GM19438 (cell line): ENCODE results near the gene KDM6B.
A peak's percentile ranks its signal among the peaks of the same experiment; 100 is the strongest.
"Not testable (repeated sequence)": the region's sequence is repeated elsewhere in the genome, so short reads cannot be mapped to it uniquely, and the experiment has no call there.

Source experiments
- ATAC-seq: cut with Tn5 transposase; IDR thresholded peaks from one replicate; pipeline ENCODE4 v1.9.1; 2021; ENCODE audit warnings: low read depth; ENCODE audit not compliant: unreplicated experiment

KDM6B gene, protein sequence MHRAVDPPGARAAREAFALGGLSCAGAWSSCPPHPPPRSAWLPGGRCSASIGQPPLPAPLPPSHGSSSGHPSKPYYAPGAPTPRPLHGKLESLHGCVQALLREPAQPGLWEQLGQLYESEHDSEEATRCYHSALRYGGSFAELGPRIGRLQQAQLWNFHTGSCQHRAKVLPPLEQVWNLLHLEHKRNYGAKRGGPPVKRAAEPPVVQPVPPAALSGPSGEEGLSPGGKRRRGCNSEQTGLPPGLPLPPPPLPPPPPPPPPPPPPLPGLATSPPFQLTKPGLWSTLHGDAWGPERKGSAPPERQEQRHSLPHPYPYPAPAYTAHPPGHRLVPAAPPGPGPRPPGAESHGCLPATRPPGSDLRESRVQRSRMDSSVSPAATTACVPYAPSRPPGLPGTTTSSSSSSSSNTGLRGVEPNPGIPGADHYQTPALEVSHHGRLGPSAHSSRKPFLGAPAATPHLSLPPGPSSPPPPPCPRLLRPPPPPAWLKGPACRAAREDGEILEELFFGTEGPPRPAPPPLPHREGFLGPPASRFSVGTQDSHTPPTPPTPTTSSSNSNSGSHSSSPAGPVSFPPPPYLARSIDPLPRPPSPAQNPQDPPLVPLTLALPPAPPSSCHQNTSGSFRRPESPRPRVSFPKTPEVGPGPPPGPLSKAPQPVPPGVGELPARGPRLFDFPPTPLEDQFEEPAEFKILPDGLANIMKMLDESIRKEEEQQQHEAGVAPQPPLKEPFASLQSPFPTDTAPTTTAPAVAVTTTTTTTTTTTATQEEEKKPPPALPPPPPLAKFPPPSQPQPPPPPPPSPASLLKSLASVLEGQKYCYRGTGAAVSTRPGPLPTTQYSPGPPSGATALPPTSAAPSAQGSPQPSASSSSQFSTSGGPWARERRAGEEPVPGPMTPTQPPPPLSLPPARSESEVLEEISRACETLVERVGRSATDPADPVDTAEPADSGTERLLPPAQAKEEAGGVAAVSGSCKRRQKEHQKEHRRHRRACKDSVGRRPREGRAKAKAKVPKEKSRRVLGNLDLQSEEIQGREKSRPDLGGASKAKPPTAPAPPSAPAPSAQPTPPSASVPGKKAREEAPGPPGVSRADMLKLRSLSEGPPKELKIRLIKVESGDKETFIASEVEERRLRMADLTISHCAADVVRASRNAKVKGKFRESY (N-terminal part only)

DNA sequence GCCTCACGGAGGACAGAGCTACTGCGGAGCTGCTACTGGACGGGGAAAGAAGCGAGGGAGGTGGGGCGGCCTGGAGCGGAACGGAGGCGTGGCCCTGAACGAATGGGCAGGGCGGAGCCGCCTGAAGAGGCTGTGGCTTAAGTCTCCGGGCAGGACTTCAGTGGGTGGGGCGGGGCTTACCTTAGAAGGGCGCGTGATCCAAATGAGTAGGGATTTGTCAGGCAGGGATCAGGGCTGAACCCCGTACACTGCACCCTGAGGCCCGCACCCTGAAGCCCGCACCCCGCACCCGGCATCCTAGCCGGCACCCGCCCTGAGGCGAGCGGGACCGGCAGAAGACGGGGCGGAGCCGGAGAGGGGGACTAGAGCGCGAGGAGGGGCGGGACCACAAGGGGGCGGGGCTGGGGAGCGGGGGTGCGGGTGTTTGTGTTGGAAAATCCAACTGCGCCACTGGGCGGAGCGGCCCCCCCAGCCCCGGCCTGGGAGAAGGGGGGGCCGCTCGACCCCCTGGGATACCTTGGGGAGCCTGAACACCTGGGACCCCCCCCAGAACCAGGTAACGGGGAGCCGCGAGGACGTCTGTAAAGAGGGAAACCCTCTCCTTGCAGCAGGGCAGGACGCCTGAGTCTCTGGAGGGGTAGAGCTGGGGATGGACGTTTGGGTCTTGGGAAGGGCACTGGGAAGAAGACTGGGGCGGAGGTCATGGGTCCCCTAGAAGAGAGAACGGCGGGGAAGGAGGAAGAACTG lies at the start of gene KDM6B:
Gene KDM6B, plus strand, starts transcription at position 423 of the 747 bp plus-strand sequence. CDS start 11,338 bp downstream, outside the sequence.
- peak; percentile 34 for ATAC-seq

DNA sequence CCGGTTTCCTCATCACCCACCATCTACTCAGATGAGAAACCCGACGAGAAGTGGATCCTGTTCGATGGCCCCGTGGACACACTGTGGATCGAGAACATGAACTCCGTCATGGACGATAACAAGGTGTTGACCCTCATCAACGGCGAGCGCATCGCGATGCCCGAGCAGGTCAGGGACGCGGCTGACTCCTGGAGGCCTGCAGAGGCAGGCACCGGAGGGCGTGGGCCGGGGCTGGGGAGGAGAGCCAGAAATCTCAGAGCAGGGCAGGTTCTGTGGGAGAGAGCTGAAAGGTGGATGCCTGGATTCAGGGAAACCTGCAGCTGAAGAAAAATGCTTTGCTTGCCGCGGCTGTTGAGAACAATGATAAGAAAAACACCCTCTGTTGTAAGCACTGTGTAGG lies 47.2 kb upstream of the KDM6B start:
- no peak for ATAC-seq

DNA sequence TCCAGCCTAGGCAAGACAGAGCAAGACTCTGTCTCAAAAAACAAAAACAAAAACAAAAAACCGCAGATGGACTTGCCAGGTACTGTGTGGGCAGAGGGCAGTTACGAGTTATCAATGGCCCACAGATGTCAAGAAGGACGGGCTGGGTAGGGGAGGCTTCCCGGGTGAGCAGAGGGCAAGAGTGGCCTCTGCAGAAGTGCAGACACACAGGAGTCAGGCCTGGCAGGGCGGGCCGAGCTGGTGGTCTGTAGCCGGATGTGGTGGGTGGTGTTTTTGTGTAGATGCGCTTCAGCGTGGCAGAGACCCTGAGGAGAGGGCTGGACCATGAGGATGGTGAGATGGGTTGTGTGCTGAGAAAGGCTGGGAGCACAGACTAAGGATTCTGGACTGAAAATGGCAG lies 44.9 kb upstream of the KDM6B start:
- no peak for ATAC-seq

DNA sequence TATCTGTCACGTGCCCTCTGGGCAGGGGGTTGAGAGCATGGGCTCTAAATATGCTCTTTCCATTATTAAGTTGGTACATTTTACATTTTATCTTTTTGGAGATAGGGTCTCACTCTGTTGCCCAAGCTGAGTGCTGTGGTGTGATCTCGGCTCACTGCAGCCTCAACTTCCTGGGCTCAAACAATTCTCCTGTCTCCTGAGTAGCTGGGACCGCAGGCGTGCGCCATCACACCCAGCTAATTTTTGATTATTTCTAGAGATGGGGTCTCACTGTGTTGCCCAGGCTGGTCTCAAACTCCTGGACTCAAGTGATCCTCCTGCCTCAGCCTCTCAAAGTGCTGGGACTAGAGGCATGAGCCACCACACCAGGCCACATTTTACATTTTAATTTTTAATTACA lies 43.9 kb upstream of the KDM6B start:
- no peak for ATAC-seq

DNA sequence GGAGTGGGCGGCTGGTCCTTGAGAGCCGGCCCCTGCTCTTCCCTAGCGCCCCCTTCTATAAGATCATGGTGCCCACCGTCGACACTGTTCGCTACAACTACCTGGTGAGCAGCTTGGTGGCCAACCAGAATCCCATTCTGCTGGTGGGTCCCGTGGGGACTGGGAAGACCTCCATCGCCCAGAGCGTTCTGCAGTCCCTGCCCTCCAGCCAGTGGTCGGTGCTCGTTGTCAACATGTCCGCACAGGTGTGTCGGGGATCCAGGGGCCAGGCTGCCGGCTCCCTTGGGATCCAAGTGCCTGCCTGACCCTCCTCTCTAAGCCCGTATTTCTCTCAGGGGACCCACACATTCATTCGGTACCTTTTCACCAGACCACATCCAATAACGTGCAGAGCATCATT lies 41.4 kb upstream of the KDM6B start:
- no peak for ATAC-seq

DNA sequence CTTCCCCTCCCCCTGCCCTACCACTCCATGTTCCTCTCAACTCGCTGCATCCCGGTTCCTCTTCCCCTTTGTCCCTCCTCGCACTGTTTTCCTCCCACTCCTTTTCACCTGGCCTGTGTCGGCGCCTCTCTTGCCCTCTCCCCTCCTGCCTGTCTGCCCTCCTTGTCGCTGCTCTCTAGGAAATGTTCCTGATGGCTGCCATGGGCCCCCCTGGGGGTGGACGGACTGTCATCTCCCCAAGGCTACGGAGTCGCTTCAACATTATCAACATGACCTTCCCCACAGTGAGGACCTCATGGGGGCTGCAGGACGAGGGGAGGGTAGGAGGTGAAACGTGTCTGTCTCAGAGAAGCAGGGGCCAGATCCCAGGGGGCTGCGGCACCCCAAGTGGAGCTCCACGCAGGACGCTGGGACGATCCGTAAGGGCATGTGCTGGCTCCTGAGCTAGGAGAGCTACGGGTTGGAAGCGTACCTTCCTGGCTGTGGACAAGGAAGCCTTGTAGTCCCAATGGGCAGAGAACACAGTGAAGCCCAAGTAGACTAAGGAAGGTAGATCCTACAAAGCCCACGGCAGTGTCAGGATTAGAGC lies 39.8 kb upstream of the KDM6B start:
- ATAC-seq: no peak

DNA sequence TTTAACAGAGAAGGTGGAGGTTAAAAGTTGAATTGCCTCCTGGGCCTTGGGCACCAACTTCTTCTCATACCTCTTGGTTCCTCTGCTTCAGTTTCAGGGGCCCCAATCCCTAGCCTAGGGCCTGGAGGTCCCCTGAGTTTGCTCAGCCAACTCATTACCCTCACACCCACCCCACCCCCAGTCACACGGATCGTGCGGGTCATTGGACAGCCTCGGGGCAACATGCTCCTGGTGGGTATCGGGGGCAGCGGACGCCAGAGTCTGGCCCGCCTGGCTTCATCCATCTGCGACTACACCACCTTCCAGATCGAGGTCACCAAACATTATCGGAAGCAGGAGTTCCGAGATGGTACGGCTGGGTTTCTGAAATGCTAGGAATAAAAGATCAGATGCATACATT lies 36.0 kb upstream of the KDM6B start:
- no peak for ATAC-seq

DNA sequence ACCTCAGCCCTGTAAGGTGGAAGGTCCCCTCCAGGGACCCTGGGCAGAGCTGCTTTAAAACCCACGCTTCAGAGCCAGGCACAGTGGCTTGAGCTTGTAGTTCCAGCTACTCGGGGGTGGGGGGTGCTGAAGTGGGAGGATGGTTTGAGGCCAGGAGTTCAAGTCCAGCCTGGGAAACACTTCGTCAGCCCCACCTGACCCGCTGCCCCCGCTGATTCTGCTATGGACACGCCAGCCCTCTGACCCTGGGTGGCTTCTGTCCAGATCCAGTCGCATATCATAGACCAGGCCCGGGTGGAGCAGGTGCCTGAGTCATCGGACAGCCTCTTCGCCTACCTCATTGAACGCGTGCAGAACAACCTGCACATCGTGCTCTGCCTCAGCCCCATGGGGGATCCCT lies 35.2 kb upstream of the KDM6B start:
- ATAC-seq: no peak

DNA sequence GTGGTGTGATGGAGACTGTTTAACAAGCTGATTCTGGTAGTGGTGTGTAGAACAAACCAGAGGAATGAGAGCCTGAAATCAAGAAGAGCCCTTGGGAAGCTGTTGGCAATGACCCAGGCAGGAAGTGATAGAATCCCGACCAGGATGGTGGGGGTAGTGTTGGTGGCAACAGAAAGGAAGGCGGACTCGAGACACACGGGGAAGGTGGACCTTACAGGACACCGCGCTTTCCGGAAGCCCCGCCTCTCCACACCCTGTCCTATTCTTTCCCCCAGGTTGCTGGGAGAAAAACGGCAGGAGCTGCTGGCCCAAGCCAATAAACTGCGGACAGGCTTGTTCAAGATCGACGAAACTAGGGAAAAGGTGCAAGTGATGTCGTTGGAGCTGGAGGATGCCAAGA lies 30.0 kb upstream of the KDM6B start:
- no peak for ATAC-seq

DNA sequence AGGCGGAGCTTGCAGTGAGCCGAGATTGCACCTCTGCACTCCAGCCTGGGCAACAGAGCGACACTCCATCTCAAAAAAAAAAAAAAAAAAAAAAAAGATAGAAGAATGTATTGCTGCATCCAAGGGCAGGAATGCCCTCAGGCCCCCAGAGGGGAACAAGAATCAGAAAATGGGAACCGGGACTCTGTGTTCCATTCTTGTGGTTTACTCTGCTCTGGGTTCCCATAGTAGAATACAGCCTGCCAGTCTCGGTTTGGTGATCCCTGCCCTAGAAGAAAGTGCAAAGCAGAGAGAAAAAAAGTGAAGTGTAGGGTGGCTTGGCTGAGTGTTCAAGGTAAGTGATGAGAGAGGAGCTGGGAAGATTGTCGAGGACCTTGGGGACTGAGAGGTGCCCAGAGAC lies 27.4 kb upstream of the KDM6B start:
- no peak for ATAC-seq

DNA sequence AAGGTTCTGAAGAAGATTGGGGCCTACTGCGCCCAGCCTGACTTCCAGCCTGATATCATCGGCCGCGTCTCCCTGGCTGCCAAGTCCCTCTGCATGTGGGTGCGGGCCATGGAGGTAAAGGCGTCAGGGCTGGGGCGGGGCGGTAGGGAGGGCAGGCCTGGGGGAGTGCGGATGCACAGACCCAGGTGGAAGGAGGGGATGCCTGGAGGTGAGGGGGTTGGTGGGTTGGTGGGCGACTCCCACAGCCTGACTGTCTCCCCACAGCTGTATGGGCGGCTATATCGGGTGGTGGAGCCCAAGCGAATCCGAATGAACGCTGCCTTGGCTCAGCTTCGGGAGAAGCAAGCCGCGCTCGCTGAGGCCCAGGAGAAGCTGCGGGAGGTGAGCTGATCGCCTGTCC lies 26.8 kb upstream of the KDM6B start:
- ATAC-seq: no peak

DNA sequence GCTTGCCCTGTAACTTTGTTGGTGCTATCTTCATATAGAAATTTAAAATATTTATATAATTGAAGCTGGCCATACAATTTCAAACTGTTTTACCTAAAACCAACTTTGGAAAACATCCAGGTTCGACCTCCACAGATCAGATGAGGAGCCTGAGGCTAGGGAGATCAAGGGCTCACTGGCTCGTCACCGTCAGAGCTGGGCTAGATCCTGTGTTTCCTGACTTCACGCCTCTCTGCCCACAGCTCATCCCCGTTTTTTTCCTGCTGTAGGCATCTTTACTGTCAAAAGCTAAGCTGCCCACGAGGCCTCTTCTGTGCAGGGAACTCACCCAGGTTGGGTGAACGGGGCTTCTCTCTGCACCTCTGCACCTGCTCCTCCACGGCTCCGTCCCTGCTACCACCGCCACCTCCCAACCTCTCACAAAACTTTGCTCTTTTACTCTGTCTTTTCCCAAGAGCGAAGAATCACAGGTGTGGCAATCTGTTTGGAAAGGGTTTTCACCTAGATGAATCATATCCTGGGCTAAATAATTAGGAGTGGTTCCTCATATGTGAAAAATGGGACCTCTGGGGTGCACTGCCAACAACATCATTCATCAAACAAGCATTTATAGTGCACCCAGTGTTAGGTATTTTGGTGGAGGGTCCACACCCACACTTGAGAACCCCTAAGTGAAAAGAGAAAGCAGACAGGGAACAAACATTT lies 24.8 kb upstream of the KDM6B start:
- ATAC-seq: no peak

DNA sequence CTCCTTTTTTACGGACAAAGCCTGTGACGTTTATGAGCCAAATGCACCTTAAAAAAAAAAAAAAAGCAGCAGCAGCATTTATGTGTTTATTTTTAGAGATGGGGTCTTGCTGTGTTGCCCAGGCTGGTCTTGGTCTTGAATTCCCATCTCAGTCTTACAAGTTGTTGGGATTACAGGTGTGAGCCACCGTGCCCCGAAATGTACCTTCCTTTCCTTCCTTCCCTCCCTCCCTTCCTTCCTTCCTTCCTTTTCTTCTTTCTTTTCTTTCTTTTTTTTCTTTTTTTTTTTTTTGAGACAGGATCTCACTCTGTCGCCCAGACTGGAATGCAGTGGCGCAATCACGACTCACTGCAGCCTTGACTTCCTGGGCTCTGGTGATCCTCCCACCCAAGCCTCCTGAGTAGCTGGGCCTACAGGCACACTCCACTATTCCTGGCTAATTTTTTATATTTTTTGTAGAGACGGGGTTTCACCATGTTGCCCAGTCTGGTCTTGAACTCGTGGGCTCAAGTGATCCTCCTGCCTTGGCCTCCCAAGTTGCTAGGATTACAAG lies 24.1 kb upstream of the KDM6B start:
- ATAC-seq: not testable (repeated sequence)

DNA sequence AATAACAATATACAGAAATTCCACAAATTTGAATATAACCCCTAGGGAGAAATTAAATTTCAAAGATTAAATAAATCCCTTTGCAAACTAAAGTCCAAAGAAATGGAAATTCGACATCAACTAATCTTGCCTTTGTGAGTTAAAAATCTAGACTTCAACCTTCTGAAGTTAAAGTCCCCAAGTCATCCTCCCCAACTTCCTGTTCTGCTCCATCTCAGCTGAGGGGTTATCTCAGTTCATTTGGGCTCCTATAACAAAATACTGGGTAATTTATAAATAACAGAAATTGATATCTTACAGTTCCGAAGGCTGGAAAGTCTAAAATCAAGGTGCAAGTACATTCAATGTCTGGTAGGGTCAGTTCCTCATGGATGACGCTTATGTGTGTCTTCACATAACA lies 22.8 kb upstream of the KDM6B start:
- no peak for ATAC-seq

DNA sequence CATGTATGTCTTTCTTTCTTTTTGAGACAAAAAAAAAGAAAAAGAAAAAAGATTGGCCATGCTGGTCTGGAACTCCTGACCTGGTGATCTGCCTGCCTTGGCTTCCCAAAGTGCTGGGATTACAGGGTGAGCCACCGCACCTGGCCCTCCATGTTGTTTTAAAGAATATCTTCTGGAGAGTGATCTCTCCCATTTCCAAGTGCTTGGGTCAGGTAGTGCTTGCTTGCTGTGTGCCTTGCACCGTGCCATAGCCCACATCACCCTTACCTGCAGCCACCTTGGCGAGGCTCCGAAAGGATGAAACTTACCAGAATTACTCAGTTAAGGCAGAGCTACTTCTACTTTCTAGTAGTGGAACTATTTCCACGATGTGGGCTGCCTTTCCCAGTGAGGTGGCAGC lies 19.0 kb upstream of the KDM6B start:
- ATAC-seq: no peak

DNA sequence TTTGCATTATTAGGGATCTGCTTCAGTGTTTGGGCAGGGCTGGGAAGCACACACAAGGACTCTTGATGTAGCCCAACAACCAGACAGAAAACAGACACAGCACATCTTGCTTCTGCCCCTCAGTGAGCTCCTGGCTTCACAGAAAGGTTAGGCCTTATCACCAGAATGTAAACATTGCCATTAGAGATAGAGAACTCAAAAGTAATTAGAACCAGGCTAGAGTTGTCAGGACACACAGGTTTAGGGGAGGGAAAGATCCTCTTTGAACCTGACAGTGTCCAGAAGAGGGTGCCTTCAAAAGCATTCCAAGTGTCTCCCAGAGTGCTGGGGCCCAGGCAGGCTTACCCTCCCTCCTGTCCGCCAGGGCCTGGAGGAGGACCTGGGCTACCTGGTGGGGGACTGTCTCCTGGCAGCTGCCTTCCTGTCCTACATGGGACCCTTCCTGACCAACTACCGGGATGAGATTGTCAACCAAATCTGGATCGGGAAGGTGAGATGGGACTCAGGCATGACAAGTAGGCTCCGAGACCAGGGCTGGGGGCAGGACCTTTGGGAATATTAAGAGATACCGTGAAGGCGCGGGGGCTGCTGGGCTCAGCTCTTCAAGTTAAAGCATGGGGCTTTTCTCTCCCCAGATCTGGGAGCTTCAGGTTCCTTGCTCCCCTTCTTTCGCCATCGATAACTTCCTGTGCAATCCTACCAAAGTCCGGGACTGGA lies 16.9 kb upstream of the KDM6B start:
- no peak for ATAC-seq

DNA sequence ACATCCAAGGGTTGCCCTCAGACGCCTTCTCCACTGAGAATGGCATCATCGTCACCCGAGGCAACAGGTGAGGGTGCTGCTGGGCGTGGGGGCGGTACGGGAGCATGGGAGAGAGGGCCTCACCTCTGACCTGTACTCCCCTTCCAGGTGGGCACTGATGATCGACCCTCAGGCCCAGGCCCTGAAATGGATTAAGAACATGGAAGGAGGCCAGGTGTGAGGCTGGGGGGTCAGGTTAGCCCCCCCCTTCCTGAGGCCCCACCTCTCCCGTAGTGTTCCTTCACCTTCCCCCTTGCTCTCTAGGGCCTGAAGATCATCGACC lies 16.4 kb upstream of the KDM6B start:
- ATAC-seq: no peak

DNA sequence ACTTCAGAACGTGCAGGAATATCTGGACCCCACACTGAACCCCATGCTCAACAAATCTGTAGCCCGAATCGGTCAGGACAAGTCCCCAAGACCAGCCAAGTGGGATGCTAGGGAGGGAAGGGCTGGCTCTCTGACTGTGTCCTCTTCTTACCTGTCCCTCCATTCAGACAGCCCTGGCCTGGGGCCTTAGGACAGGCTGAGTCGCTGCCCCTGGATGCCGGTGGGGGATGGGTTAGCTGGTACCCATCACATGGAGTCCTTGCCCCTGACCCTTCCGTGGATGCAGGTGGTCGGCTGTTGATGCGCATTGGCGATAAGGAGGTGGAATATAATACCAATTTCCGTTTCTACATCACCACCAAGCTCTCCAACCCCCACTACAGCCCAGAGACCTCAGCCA lies 16.0 kb upstream of the KDM6B start:
- no peak for ATAC-seq
